ENCODE data around the gene RIOK2. TPM values are rescaled to one million over a fixed set of nuclear protein-coding genes. Genes with fewer than 3 reads are reported as not detected.
"Not testable (repeated sequence)": the region's sequence is repeated elsewhere in the genome, so short reads cannot be mapped to it uniquely, and the experiment has no call there.

Gene RIOK2
- total and polyA plus RNA-seq, 12 donors, result 4.2 to 41.9 (median 22.3) TPM

- Histone ChIP-seq H3K27ac (peak overlapping the region; percentile 69 to 97 (median 93)), H3K9me3 (replicated peaks in 1 of 3) (no peaks in the 10 kb centered on the region), H3K36me3 (replicated peaks in 1 of 2) (peaks cover 0 to 13% of the 10 kb centered on the region in 2 donors), H3K4me3 (peak overlapping the region; percentile 26 to 94 (median 77)), H3K27me3 (no peaks in the 10 kb centered on the region), H3K4me1 (replicated peaks in 1 of 2) (peaks cover 4 to 12% of the 10 kb centered on the region in 2 donors)
- no peak for TF ChIP-seq CTCF (IDR thresholded peaks at IDR 0.05)
- peak in 1 of 7 donors; percentile 6 for DNase-seq
- 0% methylated on average over 12 of the region's 12 CpGs for WGBS, 4 donors
- intact Hi-C loops (cut with DNase I), result no loop called here
Observed at GRCh38 chr5:97182571-97183099, 412 bp downstream of the RIOK2 start.

- intact Hi-C loops (cut with DNase I), result no loop called here
Observed at GRCh38 chr5:97181856-97182545, 1.0 kb downstream of the RIOK2 start.

GRCh38 chr5:97179457-97179856 is 3.6 kb downstream of the RIOK2 start:
- not testable (repeated sequence) for H3K4me3 ChIP-seq; H3K27me3 ChIP-seq; DNase-seq; H3K27ac ChIP-seq; H3K9me3 ChIP-seq (replicated peaks in 1 of 3)
- intact Hi-C loops (cut with DNase I), result loop anchor here in 1 of 2 donors (10.0 kb wide), 1 partner anchor 425 kb away; no protein-coding TSS in a partner anchor
- Histone ChIP-seq H3K4me1 (replicated peaks in 1 of 2) (peaks cover 4 to 12% of the 10 kb centered on the region in 2 donors), H3K36me3 (replicated peaks in 1 of 2) (peaks cover 0 to 45% of the 10 kb centered on the region in 2 donors)
- WGBS, 4 donors, result 62 to 97% (median 72%) methylated on average over 3 of the region's 3 CpGs

More at GRCh38 chr5:97181856-97182545, 1.0 kb downstream of the RIOK2 start:
- peaks cover 0 to 19% of the 10 kb centered on the region in 2 donors for H3K36me3 ChIP-seq (replicated peaks in 1 of 2)
- H3K4me1 ChIP-seq (replicated peaks in 1 of 2), result peaks cover 4 to 12% of the 10 kb centered on the region in 2 donors
- no peaks in the 10 kb centered on the region for H3K27me3 ChIP-seq
- DNase-seq, result no peak
- H3K9me3 ChIP-seq (replicated peaks in 1 of 3), result no peaks in the 10 kb centered on the region
- TF ChIP-seq CTCF (IDR thresholded peaks at IDR 0.05), result no peak
- no peak for TF ChIP-seq POLR2A (IDR thresholded peaks at IDR 0.05)
- H3K4me3 ChIP-seq, result peak overlapping the region in 2 of 4 donors; percentile 65 to 94
- 51 to 65% (median 55%) methylated on average over 4 of the region's 4 CpGs for WGBS, 4 donors
- H3K27ac ChIP-seq, result peak overlapping the region in 4 of 5 donors; percentile 81 to 97 (median 94)

- H3K4me3 ChIP-seq, result no peak overlapping the region
- intact Hi-C loops (cut with DNase I), result loop anchor here in 1 of 2 donors (10.0 kb wide), 1 partner anchor 417 kb away; no protein-coding TSS in a partner anchor
- no peak overlapping the region for H3K27ac ChIP-seq
- H3K36me3 ChIP-seq (replicated peaks in 1 of 2), result peaks cover 0 to 84% of the 10 kb centered on the region in 2 donors
- peaks cover 0 to 10% of the 10 kb centered on the region in 2 donors for H3K4me1 ChIP-seq (replicated peaks in 1 of 2)
- no peaks in the 10 kb centered on the region for H3K27me3 ChIP-seq
- TF ChIP-seq CTCF (IDR thresholded peaks at IDR 0.05) (no peak), POLR2A (IDR thresholded peaks at IDR 0.05) (no peak)
- no peaks in the 10 kb centered on the region for H3K9me3 ChIP-seq (replicated peaks in 1 of 3)
- DNase-seq, result no peak
Observed at GRCh38 chr5:97172227-97172626, 10.8 kb downstream of the RIOK2 start.
